Left ventricle myocardium superior (tissue), 1 donor: Measurements from ENCODE around the gene RUSF1. TPM values are rescaled to one million over a fixed set of nuclear protein-coding genes. Genes with fewer than 3 reads are reported as not detected.

Experiments used
- ATAC-seq: fragments of 200-7000 bp; cut with Tn5 transposase; one replicate; pipeline ENCODE4 v1.9.1; 2020; ENCODE audit warnings: mild to moderate bottlenecking, moderate library complexity
- DNase-seq: peaks from one replicate; pipeline ENCODE4 v3.0.0-alpha.2; 2020
- intact Hi-C: fragments of 100-400 bp; cut with micrococcal nuclease; formaldehyde crosslinking; loops from one replicate; pipeline ENCODE4 v1.11.0; 2022
- total RNA-seq: library from RNA; stranded (reverse); fragmentation: NEBNext Ultra II Directional; extraction: Animal tissue kit (Norgen Biotek cat#: 25700); gene quantifications from one replicate; pipeline ENCODE4 v1.2.1, GENCODE V29; 2021
- donor health status: DM: no; HTN: yes; CAD: no; lungs with severe emphysema.

Gene RUSF1
- total RNA-seq, 1 donor from 2014 or later: 18.9 TPM

GRCh38 chr16:31474173-31474714 is 33.9 kb downstream of the RUSF1 start:
- no peak for ATAC-seq
- no peak for DNase-seq
- intact Hi-C loops: no loop called here

DNA sequence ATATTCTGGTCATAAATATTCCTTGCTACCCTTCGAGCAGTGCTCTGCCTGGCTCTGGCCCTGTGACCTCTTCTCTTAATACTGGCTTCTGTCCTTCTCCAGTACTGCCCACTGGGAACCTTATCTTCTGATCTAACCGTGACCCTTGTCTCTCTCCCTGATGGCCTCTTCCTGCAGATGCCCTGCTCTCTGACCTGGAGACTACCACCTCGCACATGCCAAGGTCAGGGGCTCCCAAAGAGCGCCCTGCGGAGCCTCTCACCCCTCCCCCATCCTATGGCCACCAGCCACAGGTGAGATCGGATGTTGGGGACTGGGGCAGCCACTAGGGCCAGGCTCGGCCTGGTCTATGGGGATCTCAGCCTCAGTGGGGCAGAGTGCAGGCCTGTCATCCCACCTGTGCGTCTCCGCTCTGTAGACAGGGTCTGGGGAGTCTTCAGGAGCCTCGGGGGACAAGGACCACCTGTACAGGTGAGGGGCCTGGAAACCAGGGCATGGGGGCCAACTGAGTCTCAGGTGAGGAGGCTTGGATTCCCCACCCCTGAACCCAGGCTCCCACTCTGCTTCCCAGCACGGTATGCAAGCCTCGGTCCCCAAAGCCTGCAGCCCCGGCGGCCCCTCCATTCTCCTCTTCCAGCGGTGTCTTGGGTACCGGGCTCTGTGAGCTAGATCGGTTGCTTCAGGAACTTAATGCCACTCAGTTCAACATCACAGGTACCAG is 34.8 kb downstream of the RUSF1 start:
- intact Hi-C loops: no loop called here
- DNase-seq: peak; percentile 28
- ATAC-seq: no peak

- DNase-seq: peak; percentile 91
- intact Hi-C loops: no loop called here
- peak; percentile 90 for ATAC-seq
These were observed 35.4 kb downstream of the RUSF1 start for GRCh38 chr16:31472709-31473203.

- intact Hi-C loops: no loop called here
- DNase-seq (peak; percentile 85), ATAC-seq (peak; percentile 77)
These were observed 36.1 kb downstream of the RUSF1 start, which contains the start of gene TGFB1I1 for GRCh38 chr16:31471875-31472708. Gene TGFB1I1, plus strand, starts transcription at chr16:31472152. Its CDS starts 37 bp downstream, at chr16:31472189.

- DNase-seq (no peak), ATAC-seq (no peak)
- intact Hi-C loops: no loop called here
These were observed 36.8 kb downstream of the RUSF1 start for GRCh38 chr16:31471241-31471874.

DNA sequence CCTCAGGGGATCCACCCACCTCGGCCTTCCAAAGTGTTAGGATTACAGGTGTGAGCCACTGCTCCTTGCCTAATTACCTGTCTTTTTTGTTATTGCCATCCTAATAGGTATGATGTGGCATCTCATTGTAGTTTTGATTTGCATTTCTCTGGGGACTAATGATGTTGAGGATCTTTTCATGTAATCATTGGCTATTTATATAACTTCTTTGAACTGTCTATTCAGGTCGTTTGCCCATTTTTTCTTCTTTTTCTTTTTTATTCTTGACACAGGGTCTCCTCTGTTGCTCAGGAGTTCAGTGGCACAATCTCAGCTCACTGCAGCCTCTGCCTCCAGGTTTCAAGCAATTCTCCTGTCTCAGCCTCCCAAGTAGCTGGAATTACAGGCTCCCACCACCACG is 37.6 kb downstream of the RUSF1 start:
- intact Hi-C loops: no loop called here
- DNase-seq (no peak), ATAC-seq (no peak)

DNA sequence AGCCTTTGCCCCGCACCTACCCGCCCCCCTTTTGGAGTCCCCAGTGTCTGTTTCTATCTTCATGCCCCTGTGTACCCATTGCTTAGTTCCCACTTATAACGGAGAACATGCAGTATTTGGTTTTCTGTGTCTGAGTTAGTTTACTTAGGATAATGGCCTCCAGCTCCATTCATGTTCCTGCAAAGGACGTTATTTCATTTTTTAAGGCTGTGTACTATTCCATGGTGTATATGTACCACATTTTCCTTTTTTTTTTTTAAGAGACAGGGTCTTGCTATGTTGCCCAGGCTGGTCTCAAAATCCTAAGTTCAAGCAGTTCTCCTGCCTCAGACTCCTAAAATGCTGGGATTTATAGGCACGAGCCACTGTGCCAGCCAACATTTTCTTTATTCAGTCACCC is 40.3 kb downstream of the RUSF1 start:
- DNase-seq: no peak
- no peak for ATAC-seq
- intact Hi-C loops: loop anchor here (10.0 kb wide), 1 partner anchor 407 kb away; the partner anchor contains the start of gene ZNF267

GRCh38 chr16:31467151-31467773 is 40.9 kb downstream of the RUSF1 start:
- ATAC-seq (no peak), DNase-seq (no peak)
- intact Hi-C loops: loop anchor here (10.0 kb wide), 1 partner anchor 408 kb away; the partner anchor contains the start of gene ZNF267

DNA sequence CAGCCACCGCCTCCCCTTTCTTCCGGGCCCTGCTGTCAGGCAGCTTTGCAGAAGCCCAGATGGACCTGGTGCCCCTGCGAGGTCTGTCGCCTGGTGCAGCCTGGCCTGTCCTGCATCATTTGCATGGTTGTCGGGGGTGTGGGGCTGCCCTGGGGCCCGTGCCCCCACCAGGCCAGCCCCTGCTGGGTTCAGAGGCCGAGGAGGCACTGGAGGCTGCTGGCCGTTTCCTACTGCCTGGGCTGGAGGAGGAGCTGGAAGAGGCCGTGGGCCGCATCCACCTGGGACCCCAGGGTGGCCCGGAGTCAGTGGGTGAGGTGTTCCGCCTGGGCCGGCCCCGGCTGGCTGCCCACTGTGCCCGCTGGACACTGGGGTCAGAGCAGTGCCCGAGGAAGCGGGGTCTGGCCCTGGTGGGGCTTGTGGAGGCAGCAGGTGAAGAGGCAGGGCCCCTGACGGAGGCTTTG is 41.8 kb downstream of the RUSF1 start:
- no peak for DNase-seq
- ATAC-seq: no peak
- intact Hi-C loops: loop anchor here (10.0 kb wide), 1 partner anchor 408 kb away; the partner anchor contains the start of gene ZNF267

DNA sequence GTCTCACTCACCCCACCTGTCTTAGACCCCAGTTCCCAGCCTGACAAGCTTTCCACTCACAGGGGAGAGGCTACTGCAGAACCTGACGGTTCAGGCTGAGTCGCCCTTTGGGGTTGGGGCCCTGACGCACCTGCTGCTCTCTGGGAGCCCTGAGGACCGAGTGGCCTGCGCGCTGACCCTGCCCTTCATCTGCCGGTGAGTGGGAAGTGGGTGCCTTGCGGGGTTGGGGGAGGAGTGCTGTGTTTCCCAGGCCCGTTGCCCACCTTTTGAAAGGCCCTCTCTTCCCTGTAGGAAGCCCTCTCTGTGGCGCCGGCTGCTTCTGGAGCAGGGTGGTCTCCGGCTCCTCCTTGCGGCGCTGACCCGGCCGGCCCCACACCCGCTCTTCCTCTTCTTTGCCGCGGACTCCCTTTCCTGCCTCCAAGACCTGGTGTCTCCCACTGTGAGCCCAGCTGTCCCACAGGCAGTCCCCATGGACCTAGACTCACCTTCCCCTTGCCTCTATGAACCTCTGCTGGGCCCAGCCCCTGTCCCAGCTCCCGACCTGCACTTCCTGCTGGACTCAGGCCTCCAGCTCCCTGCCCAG is 42.3 kb downstream of the RUSF1 start:
- ATAC-seq (no peak), DNase-seq (no peak)
- intact Hi-C loops: loop anchor here (10.0 kb wide), 1 partner anchor 409 kb away; the partner anchor contains the start of gene ZNF267

DNA sequence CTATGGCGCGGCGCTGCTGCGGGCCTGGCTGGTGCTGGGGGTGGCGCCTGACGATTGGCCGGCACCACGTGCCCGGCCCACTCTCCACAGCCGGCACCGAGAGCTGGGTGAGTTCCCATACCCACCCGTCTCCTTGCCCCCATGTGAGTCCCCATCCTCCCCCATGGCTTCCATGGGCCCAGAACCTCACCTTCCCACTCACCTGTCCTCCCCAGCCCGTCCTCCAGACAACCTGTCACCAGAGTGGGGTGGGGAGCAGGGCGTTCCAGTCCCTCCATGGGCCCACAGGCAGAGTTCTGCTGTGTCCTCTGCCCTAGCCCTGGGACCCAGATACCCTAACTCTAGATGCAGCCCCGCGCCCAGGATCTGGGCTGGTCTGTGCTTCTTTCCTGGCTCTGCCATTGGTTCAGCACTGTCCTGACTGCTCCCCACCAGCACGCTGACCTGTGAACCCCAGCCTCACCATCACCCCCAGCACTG is 43.4 kb downstream of the RUSF1 start:
- no peak for ATAC-seq
- DNase-seq: no peak
- intact Hi-C loops: loop anchor here (10.0 kb wide), 1 partner anchor 410 kb away; the partner anchor contains the start of gene ZNF267

DNA sequence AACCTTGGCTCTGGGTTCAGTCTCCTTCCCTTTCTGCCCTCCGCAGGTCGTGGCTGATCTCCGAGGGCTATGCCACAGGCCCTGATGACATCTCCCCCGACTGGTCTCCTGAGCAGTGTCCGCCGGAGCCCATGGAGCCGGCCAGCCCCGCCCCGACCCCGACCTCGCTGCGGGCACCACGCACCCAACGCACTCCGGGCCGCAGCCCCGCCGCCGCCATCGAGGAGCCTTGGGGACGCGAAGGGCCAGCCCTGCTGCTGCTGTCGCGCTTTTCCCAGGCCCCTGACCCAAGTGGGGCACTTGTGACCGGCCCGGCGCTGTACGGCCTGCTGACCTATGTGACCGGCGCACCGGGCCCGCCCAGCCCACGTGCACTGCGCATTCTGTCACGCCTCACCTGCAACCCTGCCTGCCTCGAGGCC is 43.8 kb downstream of the RUSF1 start:
- DNase-seq (no peak), ATAC-seq (no peak)
- intact Hi-C loops: loop anchor here (10.0 kb wide), 1 partner anchor 410 kb away; the partner anchor contains the start of gene ZNF267

DNA sequence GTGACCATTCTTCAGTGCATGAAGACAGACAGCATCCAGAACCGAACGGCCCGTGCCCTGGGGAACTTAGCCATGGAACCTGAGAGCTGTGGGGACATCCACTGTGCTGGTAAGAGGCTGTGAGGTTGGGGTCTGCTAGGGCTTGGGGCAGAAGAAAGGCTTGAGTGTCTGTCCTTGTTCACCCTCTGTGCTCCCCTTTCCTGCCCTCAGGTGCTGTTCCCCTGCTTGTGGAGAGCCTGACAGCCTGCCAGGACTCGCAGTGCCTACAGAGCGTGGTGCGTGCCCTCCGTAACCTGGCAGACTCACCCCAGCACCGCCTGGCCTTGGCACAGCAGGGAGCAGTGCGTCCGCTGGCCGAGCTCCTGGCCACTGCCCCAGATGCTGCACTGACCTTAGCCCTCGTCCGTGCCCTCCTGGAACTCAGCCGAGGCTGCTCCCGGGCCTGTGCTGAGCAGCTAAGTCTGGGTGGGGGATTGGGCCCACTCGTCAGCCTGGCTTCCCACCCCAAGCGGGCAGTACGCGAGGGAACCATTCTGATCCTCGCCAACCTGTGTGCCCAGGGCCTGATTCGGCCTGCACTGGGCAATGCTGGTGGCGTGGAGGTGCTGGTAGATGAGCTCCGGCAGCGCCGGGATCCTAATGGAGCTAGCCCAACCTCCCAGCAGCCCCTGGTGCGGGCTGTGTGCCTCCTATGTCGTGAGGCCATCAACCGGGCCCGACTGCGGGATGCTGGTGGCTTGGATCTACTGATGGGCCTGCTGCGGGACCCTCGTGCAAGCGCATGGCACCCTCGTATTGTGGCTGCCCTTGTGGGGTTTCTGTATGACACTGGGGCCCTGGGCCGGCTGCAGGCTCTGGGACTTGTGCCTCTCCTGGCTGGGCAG is 46.0 kb downstream of the RUSF1 start:
- ATAC-seq (no peak), DNase-seq (no peak)
- intact Hi-C loops: loop anchor here (10.0 kb wide), 1 partner anchor 413 kb away; the partner anchor contains the start of gene ZNF267

DNA sequence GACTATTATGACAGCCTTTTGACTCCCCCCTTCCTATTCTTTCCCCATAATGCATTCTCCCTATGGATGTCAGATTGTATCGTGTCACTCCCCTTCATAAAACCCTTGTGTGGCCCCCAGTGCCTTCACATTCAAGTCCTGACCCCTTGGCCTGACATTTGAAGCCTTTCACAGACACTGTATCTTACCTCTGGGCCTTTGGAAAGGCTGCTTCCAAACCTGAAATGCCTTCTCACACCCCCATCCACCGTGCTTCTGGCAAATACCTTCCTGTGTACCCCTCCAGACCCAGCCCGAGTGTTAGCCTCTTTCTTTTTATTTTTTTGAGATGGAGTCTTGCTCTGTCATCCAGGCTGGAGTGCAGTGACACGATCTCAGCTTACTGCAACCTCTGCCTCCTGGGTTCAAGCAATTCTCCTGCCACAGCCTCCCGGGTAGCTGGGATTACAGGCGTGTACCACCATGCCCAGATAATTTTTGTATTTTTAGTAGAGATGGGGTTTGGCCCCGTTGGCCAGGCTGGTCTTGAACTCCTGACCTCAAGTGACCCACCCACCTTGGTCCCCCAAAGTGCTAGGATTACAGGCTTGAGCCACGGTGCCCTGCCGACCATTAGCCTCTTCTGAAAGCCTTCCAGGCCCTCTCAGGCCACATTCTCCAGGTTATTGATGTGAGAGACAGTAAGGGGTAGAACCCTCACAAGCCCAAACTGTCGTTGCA is 46.8 kb downstream of the RUSF1 start:
- intact Hi-C loops: loop anchor here (10.0 kb wide), 1 partner anchor 413 kb away; the partner anchor contains the start of gene ZNF267
- ATAC-seq (no peak), DNase-seq (no peak)

- intact Hi-C loops: loop anchor here (10.0 kb wide), 1 partner anchor 414 kb away; the partner anchor contains the start of gene ZNF267
- DNase-seq (no peak), ATAC-seq (no peak)
These were observed 47.6 kb downstream of the RUSF1 start for GRCh38 chr16:31460582-31461002.
